IPS-15b (cell line): Measurements from ENCODE around the gene GOLGA8J.
"Not testable (repeated sequence)": the region's sequence is repeated elsewhere in the genome, so short reads cannot be mapped to it uniquely, and the experiment has no call there.

Source experiments
- H3K27me3 ChIP-seq: one replicate; pipeline ENCODE4 v1.6.1; 2013; ENCODE audit warnings: low read length; ENCODE audit not compliant: control insufficient read depth, insufficient read depth
- H3K36me3 ChIP-seq: one replicate; pipeline ENCODE4 v1.6.1; 2013; ENCODE audit warnings: low read length; ENCODE audit not compliant: control insufficient read depth, insufficient read depth
- H3K4me1 ChIP-seq: one replicate; pipeline ENCODE4 v1.6.1; 2013; ENCODE audit warnings: mild to moderate bottlenecking, low read length; ENCODE audit not compliant: control insufficient read depth, insufficient read depth
- H3K4me3 ChIP-seq: one replicate; pipeline ENCODE4 v1.5.1; 2013; ENCODE audit warnings: low read depth, low read length
- H3K9ac ChIP-seq: one replicate; pipeline ENCODE4 v1.6.1; 2013; ENCODE audit warnings: low read depth, mild to moderate bottlenecking, low read length
- H3K9me3 ChIP-seq: one replicate; pipeline ENCODE4 v1.6.1; 2013; ENCODE audit warnings: mild to moderate bottlenecking, low read length; ENCODE audit not compliant: control insufficient read depth, insufficient read depth

The GOLGA8J gene

GRCh38 chr15:30082655-30083054 is at the start of gene GOLGA8J:
Gene GOLGA8J, plus strand, starts transcription at chr15:30082955. Its CDS starts 98 bp downstream, at chr15:30083053.
- not testable (repeated sequence) for H3K4me1 ChIP-seq, H3K9me3 ChIP-seq, H3K4me3 ChIP-seq, H3K9ac ChIP-seq, H3K27me3 ChIP-seq, H3K36me3 ChIP-seq

- Histone ChIP-seq H3K9me3 (no peaks in the 10 kb centered on the region), H3K27me3 (no peaks in the 10 kb centered on the region), H3K4me3 (no peak overlapping the region), H3K4me1 (no peaks in the 10 kb centered on the region), H3K9ac (no peak overlapping the region), H3K36me3 (no peaks in the 10 kb centered on the region)
Measured at GRCh38 chr15:30033211-30033610, 49.5 kb upstream of the GOLGA8J start.

GRCh38 chr15:30033763-30034162 is 49.0 kb upstream of the GOLGA8J start:
- H3K27me3 ChIP-seq = no peaks in the 10 kb centered on the region
- no peaks in the 10 kb centered on the region for H3K9me3 ChIP-seq
- H3K4me1 ChIP-seq = no peaks in the 10 kb centered on the region
- no peak overlapping the region for H3K9ac ChIP-seq
- H3K36me3 ChIP-seq = no peaks in the 10 kb centered on the region
- no peak overlapping the region for H3K4me3 ChIP-seq

- no peaks in the 10 kb centered on the region for H3K36me3 ChIP-seq
- no peak overlapping the region for H3K4me3 ChIP-seq
- H3K9me3 ChIP-seq = no peaks in the 10 kb centered on the region
- H3K4me1 ChIP-seq = no peaks in the 10 kb centered on the region
- H3K9ac ChIP-seq = no peak overlapping the region
- H3K27me3 ChIP-seq = no peaks in the 10 kb centered on the region
Measured at GRCh38 chr15:30036036-30036703, 46.6 kb upstream of the GOLGA8J start.

- Histone ChIP-seq H3K9me3 (no peaks in the 10 kb centered on the region), H3K36me3 (no peaks in the 10 kb centered on the region), H3K27me3 (no peaks in the 10 kb centered on the region), H3K4me3 (no peak overlapping the region), H3K4me1 (no peaks in the 10 kb centered on the region), H3K9ac (no peak overlapping the region)
Measured at GRCh38 chr15:30038667-30039523, 43.9 kb upstream of the GOLGA8J start.

GRCh38 chr15:30041868-30042267 is 40.9 kb upstream of the GOLGA8J start:
- no peaks in the 10 kb centered on the region for H3K27me3 ChIP-seq
- no peaks in the 10 kb centered on the region for H3K4me1 ChIP-seq
- H3K9me3 ChIP-seq = no peaks in the 10 kb centered on the region
- H3K4me3 ChIP-seq = no peak overlapping the region
- no peaks in the 10 kb centered on the region for H3K36me3 ChIP-seq
- H3K9ac ChIP-seq = no peak overlapping the region

- H3K4me3 ChIP-seq = no peak overlapping the region
- no peaks in the 10 kb centered on the region for H3K4me1 ChIP-seq
- no peak overlapping the region for H3K9ac ChIP-seq
- H3K9me3 ChIP-seq = no peaks in the 10 kb centered on the region
- H3K36me3 ChIP-seq = no peaks in the 10 kb centered on the region
- no peaks in the 10 kb centered on the region for H3K27me3 ChIP-seq
Measured at GRCh38 chr15:30042556-30042955, 40.2 kb upstream of the GOLGA8J start.

- H3K27me3 ChIP-seq = no peaks in the 10 kb centered on the region
- H3K4me1 ChIP-seq = no peaks in the 10 kb centered on the region
- H3K4me3 ChIP-seq = no peak overlapping the region
- H3K9ac ChIP-seq = no peak overlapping the region
- no peaks in the 10 kb centered on the region for H3K9me3 ChIP-seq
- H3K36me3 ChIP-seq = no peaks in the 10 kb centered on the region
Measured at GRCh38 chr15:30043211-30043655, 39.5 kb upstream of the GOLGA8J start.

- Histone ChIP-seq H3K4me3 (no peak overlapping the region), H3K27me3 (no peaks in the 10 kb centered on the region), H3K36me3 (no peaks in the 10 kb centered on the region), H3K9me3 (no peaks in the 10 kb centered on the region), H3K4me1 (no peaks in the 10 kb centered on the region), H3K9ac (no peak overlapping the region)
Measured at GRCh38 chr15:30044377-30044776, 38.4 kb upstream of the GOLGA8J start.

GRCh38 chr15:30044826-30045225 is 37.9 kb upstream of the GOLGA8J start:
- not testable (repeated sequence) for H3K27me3 ChIP-seq, H3K36me3 ChIP-seq, H3K4me3 ChIP-seq, H3K9ac ChIP-seq, H3K9me3 ChIP-seq, H3K4me1 ChIP-seq

GRCh38 chr15:30045248-30046041 is 37.3 kb upstream of the GOLGA8J start:
- not testable (repeated sequence) for H3K27me3 ChIP-seq, H3K9ac ChIP-seq, H3K4me3 ChIP-seq, H3K9me3 ChIP-seq, H3K36me3 ChIP-seq, H3K4me1 ChIP-seq
